HFF-Myc (cell line): ENCODE measurements around the gene CCL19.

Experiments
- DNase-seq: peaks from one replicate; pipeline ENCODE4 v3.0.0-alpha.2; 2011; ENCODE audit warnings: low read depth; ENCODE audit errors: extremely low read depth
- H3K4me3 ChIP-seq: replicated peaks from 2 replicates; pipeline ENCODE4 v1.5.1; 2011; ENCODE audit warnings: low read depth, mild to moderate bottlenecking, control low read depth, low read length
- TF ChIP-seq, protein P1 (sequence below): IDR thresholded peaks from 2 replicates; pipeline ENCODE4 v1.5.1; 2012; ENCODE audit warnings: mild to moderate bottlenecking, low read depth, low read length, control low read depth; ENCODE audit errors: missing control alignments

Gene CCL19

GRCh38 chr9:34719021-34719768, 28.1 kb upstream of the CCL19 start:
- DNase-seq: no peak
- no peak overlapping the region for H3K4me3 ChIP-seq
- TF ChIP-seq, protein P1, sequence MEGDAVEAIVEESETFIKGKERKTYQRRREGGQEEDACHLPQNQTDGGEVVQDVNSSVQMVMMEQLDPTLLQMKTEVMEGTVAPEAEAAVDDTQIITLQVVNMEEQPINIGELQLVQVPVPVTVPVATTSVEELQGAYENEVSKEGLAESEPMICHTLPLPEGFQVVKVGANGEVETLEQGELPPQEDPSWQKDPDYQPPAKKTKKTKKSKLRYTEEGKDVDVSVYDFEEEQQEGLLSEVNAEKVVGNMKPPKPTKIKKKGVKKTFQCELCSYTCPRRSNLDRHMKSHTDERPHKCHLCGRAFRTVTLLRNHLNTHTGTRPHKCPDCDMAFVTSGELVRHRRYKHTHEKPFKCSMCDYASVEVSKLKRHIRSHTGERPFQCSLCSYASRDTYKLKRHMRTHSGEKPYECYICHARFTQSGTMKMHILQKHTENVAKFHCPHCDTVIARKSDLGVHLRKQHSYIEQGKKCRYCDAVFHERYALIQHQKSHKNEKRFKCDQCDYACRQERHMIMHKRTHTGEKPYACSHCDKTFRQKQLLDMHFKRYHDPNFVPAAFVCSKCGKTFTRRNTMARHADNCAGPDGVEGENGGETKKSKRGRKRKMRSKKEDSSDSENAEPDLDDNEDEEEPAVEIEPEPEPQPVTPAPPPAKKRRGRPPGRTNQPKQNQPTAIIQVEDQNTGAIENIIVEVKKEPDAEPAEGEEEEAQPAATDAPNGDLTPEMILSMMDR: no peak

DNA sequence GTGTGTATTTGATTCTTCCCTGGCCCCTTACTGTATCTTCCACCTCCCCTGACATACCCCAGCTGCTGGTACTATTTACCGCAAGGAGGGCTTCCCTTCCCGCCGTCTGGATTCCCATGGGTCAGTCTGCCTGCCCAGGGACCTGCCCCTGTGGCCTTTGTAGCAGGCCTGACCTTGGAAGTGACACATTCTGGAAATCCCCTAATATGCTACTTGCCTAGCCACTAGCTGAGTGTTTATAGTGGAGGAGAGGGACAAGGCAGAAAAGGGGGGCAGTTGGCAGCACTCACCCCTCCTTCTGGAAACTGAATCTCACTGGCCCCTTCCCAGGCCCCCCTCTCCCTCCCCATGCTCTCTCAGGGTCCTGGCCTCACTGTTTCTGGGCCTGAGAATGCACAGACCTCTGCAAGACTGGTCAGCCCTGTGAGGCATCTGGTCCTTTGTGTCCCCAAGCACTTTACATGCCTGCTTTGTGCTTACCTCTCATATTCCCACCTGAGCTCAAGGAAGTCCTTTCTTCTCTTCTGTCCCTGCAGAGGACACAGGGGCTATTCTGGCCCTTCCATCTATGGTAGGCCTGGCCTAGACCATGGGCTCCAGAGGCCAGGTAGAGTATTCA, 27.0 kb upstream of the CCL19 start:
- H3K4me3 ChIP-seq: no peak overlapping the region
- TF ChIP-seq, protein P1: no peak
- DNase-seq: no peak

- no peak overlapping the region for H3K4me3 ChIP-seq
- TF ChIP-seq, protein P1: no peak
- DNase-seq: no peak
Measured at GRCh38 chr9:34716711-34717110, 25.6 kb upstream of the CCL19 start.

DNA sequence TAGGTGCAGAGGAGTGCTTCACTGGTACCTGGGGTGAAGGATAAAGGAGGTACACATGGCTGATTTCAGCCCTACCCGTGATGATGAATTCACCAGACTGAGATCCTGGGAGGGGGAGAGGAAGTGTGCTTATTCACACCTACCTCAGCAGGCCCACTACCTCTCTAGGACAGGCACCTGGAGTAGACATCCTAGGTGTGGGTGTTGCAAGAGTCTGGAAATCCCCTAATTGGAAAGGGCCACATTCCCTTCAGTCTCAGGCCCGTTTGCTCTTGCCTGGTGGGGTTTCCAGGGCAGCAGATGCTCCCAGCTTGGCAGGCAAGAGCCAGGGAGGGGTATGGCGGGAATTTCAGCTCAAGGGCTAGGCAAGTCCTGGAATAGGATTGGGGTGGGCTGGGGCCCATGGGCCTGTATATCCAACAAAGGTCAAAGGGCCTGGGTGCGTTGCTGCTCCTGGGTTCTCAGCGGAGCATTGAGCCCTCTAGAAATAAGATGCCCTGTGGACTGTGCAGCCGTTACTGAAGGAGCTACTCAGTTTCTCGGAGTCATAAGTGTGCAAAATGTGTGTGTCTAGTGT, 24.7 kb upstream of the CCL19 start:
- no peak overlapping the region for H3K4me3 ChIP-seq
- TF ChIP-seq, protein P1: no peak
- no peak for DNase-seq

DNA sequence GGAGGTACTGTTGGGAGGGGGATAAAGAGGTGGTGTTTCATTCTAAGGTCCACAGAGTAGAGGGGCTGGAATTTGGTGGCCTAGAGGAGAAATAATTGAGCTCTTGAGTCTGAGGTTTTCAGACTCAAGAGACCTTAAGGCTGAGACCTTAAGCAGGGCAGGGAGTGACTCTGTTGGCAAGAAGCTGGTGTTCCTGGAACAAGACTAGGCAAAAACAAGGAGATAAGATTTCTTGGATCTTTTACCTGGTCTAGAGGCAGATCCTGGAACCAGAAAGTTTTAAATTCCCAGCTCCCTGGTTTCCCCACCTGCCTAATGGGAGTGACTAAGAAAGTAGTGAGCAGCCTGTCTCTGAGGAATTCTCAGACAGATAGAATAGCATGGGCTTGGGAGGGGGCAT, 22.9 kb upstream of the CCL19 start:
- TF ChIP-seq, protein P1: no peak
- no peak for DNase-seq
- H3K4me3 ChIP-seq: no peak overlapping the region

GRCh38 chr9:34712140-34712539, 21.1 kb upstream of the CCL19 start:
- no peak for DNase-seq
- TF ChIP-seq, protein P1: no peak
- no peak overlapping the region for H3K4me3 ChIP-seq
